DLD1 (cell line): ENCODE data around the gene MYH9.
"Not testable (repeated sequence)": the region's sequence is repeated elsewhere in the genome, so short reads cannot be mapped to it uniquely, and the experiment has no call there.

ENCODE experiments used
- in situ Hi-C: cut with HindIII; loops from 2 replicates; pipeline ENCODE4 v1.10.0; 2017; ENCODE audit warnings: low sequenced_read_pairs

Gene MYH9

DNA sequence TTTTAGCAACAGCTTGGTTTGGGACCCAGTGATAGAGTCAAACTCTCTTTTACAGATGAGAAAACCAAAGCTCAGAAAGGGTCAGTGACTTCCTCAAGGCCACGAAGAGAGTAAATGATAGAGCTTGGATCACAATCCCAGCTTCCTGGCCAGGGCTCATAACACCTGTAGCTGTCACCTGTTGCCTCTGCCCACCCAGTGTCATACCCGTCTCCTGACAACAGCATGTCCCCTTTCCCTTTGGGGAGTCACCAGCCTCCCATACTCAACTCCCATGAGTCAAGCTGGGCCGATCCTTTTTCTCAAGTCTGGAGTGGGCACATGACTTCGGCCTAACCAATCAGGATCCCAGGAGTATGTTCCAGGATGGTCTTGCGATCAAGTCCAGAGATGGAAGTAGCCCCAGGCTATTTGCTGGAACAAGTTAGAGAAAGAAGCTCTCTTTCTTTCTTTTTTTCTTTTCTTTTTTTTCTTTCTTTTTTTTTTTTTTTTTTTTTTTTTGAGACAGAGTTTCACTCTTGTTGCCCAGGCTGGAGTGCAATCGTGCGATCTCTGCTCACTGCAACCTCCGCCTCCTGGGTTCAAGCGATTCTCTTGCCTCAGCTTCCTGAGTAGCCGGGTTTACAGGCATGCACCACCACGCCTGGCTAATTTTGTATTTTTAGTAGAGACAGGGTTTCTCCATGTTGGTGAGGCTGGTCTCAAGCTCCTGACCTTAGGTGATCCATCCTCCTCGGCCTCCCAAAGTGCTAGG is 27.8 kb upstream of the MYH9 start:
- in situ Hi-C loops = no loop called here

DNA sequence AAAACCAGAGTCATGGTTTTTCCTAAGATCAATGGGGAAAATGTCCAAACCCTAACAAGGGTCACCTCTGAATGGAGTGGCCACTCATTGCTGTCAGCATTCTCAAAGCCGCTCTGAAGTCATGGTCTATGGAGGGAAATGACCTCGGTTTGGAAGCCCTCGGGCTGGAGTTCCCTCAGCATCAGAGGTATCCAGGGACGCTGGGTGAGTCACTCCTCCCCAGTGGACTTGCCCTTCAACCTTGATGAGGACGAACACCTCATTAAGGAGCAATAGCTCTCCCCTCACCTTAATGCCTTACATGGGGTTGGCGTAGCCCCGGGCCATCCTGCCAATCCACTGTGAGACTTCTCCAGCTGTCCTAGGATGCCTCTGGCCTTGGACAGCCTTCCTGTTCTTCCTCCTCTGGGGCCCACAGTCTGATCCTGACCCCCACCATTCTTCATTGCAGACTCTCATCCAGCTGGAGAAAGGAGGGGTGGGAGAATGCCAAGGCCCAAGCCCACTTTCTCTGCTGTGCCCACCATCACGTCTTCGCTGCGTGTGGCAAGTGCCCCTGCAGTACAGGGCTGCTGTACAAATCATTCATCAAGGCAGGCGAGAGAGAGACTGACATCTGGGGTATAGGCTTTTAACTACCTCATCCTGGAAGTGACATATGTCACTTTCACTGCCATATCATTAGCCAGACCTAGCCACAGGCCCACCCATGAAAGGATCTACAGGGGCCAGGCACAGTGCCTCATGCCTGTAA is 25.4 kb upstream of the MYH9 start:
- in situ Hi-C loops = no loop called here

DNA sequence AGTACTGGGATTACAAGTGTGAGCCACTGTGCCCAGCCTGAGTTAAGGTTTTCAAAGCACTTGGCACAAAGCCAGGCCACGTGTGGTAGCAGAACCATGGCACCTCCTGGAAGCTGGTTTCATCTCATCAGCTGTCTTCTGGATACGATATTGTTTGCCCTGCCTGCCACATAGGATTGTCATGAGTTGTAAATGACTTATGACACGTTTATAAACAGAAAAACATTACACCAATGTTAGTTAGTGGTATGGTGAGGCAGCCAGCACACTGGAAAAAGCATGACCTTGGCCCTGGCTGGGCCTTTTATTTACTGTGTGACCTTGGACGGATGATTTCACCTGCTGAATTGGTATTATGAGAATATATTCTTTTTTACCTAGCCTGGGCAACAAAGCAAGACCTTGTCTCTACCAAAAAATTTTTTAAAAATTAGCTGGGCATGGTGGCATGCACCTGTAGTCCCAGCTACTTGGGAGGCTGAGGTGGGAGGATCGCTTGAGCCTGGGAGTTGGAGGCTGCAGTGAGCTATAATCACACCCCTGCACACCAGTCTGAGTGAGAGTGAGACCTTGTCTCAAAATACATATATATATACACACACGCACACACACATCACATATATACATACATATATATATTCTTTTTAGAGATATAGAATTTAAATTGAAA is 24.0 kb upstream of the MYH9 start:
- in situ Hi-C loops = no loop called here

DNA sequence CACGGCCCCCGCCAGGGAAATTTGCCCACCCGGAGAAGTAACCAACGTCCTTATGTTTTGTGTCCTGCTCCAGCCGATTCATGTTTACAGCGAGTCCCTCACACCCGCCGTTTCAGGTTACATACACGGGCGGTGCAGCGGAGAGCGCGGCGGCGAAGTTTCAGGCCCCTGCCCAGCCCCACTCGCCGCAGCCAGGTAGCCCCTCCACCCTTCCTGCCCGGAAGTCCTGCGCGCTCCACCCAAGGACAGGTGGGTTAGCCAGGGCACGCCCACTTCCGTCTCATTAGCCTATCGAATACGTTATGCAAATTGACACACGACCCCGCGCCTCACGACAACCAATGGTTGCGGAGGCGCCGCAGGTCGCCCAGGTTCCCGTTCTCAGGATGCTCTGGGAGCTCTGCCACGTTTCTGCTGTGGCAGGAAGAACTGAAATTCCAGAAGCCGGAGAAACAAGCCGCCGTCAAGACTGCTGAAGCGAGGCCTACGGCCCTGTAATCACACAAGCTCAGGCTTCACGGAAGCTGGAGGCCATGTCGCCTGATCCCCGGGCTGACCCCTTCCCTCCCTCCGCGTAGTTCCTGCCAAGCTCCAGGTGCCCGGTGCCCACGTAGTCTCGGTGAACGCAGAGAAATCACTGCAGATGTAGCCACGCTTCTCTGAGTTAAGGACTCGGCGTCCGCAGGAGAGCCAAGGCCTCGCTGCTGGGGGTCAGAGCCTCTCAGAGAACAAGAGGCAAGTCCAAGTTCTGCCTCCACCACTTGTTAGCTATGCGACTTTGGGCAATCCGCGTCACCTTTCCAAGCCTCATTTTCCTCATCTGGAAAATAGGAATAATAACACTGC is 22.4 kb upstream of the MYH9 start:
- in situ Hi-C loops = no loop called here

DNA sequence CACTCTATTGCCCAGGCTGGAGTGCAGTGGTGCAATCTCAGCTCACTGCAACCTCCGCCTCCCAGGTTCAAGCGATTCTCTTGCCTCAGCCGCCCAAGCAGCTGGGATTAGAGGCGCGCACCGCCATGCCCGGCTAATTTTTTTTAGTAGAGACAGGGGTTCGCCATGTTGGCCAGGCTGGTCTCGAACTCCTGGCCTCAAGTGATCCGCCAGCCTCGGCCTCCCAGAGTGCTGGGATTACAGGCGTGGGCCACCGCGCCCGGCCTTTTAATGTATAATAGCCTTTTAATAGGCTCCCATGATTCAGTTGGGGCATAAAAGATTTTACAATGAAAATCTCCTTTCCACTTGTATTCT is 21.8 kb upstream of the MYH9 start:
- in situ Hi-C loops = not testable (repeated sequence)

DNA sequence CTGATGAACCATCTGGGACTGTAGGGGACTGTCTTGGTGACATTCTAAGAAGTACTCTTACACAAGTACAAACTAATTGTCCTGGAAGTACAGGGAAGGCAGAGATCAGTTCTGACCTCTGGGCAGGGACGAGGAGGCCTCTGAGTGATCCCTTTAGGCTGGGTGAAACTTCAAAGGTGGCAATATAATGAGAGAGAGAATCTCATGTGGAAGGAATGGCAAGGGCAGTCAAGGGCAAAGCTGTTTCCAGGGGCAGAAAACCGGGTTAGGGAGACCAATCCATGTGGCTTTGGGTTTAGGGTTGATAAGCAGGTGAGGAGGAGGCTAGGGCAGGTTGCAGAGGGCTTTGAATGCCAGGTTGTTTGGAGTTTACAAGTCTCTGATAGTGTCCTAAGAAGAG is 21.3 kb upstream of the MYH9 start:
- in situ Hi-C loops = no loop called here

DNA sequence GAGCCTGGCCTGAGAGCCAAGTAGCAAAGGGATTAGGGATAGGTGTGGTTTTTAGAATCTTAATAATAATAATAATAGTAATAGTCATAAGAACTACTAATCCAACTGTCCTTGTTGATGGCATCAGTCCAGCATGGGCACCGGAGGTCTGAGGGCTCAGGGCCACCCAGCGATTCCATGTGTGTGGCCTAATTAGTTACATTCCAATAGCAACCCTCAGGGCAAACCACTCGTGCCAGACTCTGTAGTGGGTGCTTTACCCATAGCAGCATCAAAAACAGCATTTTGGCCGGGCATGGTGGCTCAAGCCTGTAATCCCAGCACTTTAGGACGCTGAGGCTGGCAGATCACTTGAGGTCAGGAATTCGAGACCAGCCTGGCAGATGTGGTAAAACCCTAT is 19.0 kb upstream of the MYH9 start:
- in situ Hi-C loops = no loop called here

DNA sequence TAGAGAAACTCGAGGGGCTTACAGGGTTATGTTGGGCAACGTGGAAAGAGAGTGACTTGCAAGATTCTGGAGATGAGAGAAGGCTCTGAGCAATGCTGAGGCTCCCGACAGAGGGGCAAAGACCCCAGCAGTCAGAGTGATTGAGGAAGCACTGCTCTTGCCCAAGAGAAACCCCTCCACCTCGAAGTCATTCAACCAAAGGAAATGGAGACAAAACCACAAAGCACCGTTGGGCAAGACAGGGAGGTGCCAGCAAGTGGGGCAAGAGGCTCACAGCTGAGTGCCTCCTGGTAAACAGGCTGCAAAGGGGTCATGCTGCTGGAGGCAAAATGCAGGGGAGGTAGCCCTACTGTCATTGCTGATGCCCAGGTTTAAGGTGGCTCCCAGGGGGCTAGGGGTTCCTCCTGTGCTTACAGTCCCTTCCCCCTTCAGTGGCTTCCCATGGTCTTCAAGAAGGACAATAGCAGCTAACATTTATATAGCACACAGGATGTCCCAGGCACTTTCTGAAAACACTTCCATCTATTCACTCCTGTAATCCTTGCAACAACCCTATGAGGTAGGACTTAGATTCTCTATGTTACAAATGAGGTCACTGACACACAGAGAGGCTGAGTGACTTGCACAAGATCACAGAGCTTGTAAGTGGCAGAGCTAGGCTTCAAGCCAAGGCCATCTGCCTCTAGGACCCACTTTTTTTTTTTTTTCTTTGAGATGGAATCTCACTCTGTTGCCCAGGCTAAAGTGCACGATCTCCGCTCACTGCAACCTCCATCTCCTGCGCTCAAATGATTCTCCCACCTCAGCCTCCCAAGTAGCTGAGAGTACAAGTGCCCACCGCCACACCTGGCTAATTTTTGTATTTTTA is 18.1 kb upstream of the MYH9 start:
- in situ Hi-C loops = no loop called here

DNA sequence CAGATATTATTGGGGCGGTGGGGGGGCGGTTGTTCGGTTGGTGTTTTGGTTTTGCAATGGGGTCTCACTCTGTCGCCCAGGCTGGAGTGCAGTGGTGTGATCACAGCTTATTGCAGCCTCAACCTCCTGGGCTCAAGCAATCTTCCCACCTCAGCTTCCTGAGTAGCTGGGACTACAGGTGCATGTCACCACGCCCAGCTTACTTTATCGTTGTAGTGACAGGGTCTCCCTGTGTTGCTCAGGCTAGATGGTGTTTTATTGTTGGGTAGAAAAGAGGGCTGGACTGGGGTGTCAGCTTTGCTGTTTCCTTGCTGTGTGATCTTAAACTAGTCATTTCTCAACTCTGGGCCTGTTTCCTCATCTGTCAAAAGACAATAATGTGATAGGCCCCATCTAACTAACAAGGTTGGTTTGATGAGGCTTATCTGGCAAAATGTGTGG is 17.5 kb upstream of the MYH9 start:
- in situ Hi-C loops = no loop called here

DNA sequence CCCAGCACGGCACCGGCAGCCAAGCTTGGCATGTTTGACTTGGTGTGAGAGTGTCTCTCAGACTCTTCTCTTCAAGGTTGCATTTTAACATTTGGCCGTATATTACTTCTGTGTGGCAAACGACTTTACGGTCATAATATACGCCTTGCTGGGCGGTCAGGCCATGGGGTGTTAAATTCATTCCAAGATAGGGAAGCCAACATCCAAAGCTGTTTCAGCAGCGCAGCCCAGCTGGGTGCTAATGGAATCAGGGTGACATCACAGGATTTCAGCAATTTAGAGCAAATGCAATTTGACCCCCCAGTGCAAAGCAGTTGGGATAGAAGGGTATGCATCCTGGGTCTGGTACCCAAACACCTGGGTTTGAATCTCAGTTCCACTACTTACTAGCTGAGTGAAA is 16.7 kb upstream of the MYH9 start:
- in situ Hi-C loops = no loop called here

DNA sequence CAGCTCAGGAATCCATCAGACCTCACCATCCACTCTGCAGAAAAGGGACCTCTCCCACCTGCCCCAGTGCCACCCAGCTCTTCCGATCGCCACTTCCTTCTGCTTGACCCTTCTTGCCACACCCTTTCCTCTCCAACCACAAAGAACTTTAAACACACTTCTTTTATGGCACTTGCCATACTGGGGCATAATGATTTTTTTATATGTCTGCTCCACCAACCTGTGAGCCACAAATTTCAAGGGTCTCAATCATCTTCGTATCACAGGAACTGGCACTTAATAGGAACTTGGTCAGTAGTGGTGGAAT is 11.7 kb upstream of the MYH9 start:
- in situ Hi-C loops = no loop called here

DNA sequence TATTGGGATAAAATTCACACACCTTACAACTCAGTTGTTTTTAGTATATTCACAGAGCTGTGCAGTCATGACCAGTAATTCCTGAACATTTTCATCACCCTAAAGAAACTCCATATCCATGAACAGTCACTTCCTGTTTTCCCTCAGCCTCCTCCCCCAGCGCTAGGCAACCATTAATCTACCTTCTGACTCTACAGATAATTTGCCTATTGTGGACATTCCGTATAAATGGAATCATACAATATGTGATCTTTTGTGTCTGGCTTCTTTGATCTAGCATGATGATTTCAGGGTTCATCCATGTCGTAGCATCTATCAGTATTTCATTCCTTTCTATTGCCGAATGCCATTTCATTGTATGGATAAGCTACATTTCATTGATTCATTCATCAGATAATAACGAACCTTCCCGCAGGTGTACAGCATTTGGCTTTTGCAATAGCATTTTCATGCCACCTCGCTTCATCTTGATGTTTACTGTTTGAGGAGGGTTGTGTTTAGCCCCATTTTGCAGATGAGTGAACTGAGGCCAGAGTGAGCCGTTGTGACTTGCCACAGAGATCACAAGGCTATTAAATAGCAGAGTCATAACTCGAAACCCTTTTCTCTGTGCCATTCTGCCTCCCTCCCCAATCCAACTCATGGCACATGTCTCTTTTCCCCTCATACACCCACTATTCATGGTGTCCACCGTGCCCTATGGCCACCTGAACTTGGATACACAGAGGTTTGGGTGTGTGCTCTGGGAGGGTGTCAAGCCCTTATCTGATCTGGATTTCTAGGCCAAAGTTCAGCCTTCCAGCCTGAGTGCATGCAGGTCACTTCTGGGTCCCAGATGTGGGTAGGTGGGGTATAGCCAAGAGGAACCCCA is 11.1 kb upstream of the MYH9 start:
- in situ Hi-C loops = no loop called here

DNA sequence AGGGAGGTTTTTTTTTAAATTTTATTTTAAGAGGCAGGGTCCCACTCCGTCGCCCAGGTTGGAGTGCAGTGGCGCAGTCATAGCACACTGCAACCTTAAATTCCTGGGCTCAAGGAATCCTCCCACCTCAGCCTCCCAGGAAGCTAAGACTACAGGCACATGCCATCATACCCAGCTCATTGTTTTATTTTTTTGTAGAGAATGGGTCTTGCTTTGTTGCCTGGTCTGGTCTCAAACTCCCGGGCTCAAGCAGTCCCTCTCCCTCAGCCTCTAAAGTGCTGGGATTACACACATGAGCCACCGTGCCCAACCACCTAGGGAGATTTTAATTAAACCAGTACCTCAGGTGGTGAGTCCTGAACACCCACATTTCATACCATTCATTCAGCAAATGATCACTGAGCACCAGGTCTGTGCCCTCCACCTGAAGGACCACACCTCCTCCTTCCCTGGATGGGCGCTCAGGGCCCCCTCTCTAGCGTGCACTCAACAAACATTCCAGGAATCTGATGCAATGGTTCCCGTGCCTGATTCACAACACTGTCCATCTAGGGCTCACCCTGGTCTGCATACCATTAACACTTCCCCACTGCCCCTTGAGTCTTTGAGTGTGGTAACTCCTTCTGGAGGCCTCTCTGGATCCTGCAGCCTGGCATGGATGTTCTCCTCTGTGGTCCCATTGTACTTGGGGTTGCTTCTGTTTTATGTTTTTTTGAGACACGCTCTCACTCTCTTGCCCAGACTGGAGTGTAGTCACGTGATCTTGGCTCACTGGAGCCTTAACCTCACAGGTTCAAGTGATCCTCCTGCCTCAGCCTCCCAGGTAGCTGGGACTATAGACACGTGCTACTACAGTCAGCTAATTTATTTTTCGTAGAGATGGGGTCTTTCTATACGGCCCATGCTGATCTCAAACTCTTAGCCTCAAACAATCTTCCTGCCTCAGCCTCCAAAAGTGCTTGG is 9.6 kb upstream of the MYH9 start:
- in situ Hi-C loops = no loop called here

DNA sequence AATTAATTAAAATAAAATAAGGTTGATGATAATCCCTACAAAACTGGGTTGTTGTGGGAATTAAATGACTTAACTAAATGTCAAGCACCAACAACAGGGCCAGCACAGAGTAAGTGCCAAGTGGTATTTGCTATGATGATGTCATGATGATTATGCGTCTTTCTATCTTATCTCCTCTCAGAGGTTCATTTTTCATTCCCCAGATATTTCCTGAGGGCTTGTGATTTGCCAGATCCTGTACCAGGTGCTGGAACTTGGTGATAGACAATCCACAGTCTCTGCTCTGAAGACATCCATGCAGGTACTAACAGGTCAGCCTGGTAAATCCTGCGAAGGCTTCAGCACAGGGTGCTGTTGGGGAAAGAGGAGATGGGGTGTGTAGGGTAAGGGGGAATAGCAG is 8.1 kb upstream of the MYH9 start:
- in situ Hi-C loops = no loop called here

DNA sequence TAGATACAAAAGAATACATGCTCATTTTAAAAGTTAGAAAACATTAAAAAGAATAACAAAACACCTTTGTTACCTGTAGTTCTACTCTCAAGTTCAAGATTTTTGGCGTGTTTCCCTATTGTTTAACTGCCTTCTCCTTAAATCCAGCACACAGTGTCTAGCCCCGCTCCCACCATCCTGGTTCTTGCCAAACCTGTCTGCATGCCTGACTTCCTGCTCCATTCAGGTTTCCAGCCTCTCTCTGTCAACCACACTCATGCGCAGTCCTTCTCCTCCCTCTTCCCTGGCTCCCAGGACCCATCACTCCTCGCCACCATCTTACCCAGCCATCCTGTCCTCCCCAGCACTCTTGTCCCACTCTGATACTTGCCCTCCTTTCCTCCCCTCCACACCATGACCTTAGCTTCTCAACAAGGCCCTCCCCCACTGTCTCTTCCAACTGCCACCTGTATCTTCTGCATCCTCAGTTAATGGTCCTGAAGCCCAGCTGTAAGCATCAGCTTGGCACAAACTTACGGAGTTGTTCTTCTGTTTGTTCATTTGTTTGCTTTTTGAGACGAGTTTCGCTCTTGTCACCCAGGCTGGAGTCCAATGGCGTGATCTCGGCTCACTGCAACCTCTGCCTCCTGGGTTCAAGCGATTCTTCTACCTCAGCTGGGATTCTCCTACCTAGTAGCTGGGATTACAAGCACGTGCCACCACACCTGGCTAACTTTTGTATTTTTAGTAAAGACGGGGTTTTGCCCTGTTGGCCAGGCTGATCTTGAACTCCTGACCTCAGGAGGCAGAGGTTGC is 7.5 kb upstream of the MYH9 start:
- in situ Hi-C loops = no loop called here

DNA sequence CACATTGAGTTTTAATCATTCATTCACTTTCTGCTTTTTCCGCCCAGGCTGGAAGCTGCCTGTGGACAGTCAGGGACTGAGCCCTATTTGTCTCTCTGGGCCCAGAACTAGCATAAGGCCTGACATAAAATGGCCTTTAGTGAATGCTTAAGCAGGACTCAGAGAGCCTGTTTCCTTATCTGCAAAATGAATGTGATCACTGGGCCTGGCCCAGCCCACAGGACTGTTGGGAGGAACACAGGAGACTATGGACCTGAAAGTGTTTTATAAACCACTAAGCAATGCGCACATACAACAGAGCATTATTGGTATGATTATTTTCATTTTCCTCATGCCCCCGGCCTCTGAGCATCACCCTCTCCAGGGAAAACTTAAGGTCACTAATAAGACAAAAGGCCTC is 3.9 kb upstream of the MYH9 start:
- in situ Hi-C loops = no loop called here

DNA sequence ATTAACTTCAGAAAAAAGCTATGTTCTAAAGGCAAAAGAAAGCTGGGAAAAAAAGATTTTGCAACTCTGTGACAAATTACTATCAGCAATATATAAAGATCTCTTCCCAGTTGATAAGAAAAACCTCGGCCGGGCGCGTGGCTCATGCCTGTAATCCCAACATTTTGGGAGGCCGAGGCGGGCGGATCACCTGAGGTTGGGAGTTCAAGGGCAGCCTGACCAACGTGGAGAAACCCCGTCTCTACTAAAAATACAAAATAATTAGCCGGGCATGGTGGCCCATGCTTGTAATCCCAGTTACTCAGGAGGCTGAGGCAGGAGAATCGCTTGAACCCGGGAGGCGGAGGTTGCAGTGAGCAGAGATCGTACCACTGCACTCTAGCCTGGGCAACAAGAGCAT is 1.4 kb upstream of the MYH9 start:
- in situ Hi-C loops = not testable (repeated sequence)

DNA sequence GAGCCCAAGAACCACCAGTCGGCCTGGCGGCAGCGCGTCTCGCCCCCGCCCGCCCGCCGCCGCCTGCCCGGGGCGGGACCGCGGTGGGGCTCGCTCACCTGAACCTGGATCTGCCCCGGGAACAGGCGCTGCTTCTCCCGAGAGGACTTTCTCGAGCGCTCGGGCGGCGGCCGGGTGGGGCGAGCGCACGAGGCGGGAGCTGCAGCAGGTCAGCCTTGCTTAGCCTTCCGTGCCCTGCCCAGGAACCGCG is 133 bp downstream of the MYH9 start:
- in situ Hi-C loops = no loop called here
